ENCODE data around the gene SNTG2. TPM values are rescaled to one million over a fixed set of nuclear protein-coding genes. Genes with fewer than 3 reads are reported as not detected.

Gene SNTG2
- total and polyA plus RNA-seq, 2 experiments from 2014 or later = 0.66 to 1.0 TPM

DNA sequence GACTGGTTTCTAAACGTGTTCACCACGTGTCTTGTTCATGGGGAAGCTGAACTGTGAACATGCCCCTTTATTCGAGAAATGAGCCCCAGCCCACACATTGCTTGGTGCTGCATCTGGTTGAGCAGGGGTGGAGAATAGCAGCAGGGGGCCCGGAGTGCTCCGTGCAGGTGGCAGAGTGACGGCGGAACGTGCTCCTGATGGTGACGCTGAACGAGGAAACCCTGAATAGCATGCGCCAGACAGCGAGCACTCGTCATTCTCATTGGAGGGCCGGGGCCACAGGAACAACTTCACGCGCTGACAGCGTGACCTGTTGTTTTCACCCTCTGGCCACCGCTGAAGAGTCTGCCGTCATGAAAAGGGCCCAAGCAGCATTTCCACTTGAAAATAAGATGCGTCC is 336.8 kb downstream of the SNTG2 start:
- TF ChIP-seq, protein P1, sequence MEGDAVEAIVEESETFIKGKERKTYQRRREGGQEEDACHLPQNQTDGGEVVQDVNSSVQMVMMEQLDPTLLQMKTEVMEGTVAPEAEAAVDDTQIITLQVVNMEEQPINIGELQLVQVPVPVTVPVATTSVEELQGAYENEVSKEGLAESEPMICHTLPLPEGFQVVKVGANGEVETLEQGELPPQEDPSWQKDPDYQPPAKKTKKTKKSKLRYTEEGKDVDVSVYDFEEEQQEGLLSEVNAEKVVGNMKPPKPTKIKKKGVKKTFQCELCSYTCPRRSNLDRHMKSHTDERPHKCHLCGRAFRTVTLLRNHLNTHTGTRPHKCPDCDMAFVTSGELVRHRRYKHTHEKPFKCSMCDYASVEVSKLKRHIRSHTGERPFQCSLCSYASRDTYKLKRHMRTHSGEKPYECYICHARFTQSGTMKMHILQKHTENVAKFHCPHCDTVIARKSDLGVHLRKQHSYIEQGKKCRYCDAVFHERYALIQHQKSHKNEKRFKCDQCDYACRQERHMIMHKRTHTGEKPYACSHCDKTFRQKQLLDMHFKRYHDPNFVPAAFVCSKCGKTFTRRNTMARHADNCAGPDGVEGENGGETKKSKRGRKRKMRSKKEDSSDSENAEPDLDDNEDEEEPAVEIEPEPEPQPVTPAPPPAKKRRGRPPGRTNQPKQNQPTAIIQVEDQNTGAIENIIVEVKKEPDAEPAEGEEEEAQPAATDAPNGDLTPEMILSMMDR (IDR thresholded peaks at IDR 0.05; ENCODE audit: low read depth, low read length) = no peak
- H3K4me1 ChIP-seq (ENCODE audit: low read depth) = no peaks in the 10 kb centered on the region
- H3K36me3 ChIP-seq = no peaks in the 10 kb centered on the region
- no peaks in the 10 kb centered on the region for H3K27me3 ChIP-seq
- no peak overlapping the region for H3K27ac ChIP-seq
- H3K9me3 ChIP-seq (ENCODE audit: low read depth) = no peaks in the 10 kb centered on the region
- no peak overlapping the region for H3K4me3 ChIP-seq
- DNase-seq (ENCODE audit: low read depth in 1 of 2, low spot score in 1 of 2) = no peak

DNA sequence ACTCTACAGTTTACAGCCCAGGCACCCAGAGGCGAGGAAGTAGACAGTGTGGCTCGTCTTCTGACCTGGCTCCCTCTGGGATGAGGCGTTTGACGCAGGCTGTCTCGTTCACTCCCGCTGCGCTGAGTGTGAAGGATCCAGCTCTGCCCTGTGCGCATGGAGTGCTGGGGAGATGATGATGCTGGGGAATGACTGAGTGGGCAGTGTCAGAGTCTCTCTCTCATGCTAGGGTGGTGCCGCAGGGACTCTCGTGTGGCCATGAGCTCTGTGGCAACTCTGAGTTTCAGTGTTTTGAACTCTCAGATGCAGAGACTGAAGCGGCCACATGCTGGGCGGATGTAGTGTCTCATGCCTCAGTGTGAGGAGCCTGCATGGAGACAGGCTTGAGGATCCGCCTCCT is 344.3 kb downstream of the SNTG2 start:
- DNase-seq (ENCODE audit: low read depth in 1 of 2, low spot score in 1 of 2) = no peak
- Histone ChIP-seq H3K36me3 (no peaks in the 10 kb centered on the region), H3K27ac (no peak overlapping the region), H3K27me3 (no peaks in the 10 kb centered on the region), H3K9me3 (ENCODE audit: low read depth) (no peaks in the 10 kb centered on the region), H3K4me3 (no peak overlapping the region), H3K4me1 (ENCODE audit: low read depth) (no peaks in the 10 kb centered on the region)
- TF ChIP-seq, protein P1 (IDR thresholded peaks at IDR 0.05; ENCODE audit: low read depth, low read length) = no peak

DNA sequence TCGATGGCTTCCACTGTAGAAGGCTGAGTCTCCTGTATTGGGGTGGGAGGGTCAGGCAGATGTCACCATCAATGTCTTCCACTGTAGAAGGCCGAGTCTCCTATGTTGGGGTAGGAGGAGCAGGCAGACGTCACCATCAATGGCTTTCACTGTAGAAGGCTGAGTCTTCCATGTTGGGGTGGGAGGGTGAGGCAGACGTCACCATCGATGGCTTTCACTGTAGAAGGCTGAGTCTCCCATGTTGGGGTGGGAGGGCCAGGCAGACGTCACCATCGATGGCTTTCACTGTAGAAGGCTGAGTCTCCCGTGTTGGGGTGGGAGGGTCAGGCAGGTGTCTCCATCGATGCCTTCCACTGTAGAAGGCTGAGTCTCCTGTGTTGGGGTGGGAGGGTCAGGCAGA is 345.1 kb downstream of the SNTG2 start:
- no peak overlapping the region for H3K4me3 ChIP-seq
- H3K36me3 ChIP-seq = no peaks in the 10 kb centered on the region
- no peaks in the 10 kb centered on the region for H3K9me3 ChIP-seq (ENCODE audit: low read depth)

GRCh38 chr2:1297372-1298159 is 346.9 kb downstream of the SNTG2 start:
- Histone ChIP-seq H3K36me3 (no peaks in the 10 kb centered on the region), H3K27me3 (no peaks in the 10 kb centered on the region), H3K4me3 (no peak overlapping the region), H3K27ac (no peak overlapping the region), H3K4me1 (ENCODE audit: low read depth) (no peaks in the 10 kb centered on the region), H3K9me3 (ENCODE audit: low read depth) (no peaks in the 10 kb centered on the region)
- no peak for DNase-seq (ENCODE audit: low read depth in 1 of 2, low spot score in 1 of 2)
- TF ChIP-seq, protein P1 (IDR thresholded peaks at IDR 0.05; ENCODE audit: low read depth, low read length) = no peak

More for the DNA sequence above, 345.1 kb downstream of the SNTG2 start:
- DNase-seq (ENCODE audit: low read depth in 1 of 2, low spot score in 1 of 2) = no peak
- Histone ChIP-seq H3K27ac (no peak overlapping the region), H3K4me1 (ENCODE audit: low read depth) (no peaks in the 10 kb centered on the region), H3K27me3 (no peaks in the 10 kb centered on the region)
- TF ChIP-seq, protein P1 (IDR thresholded peaks at IDR 0.05; ENCODE audit: low read depth, low read length) = no peak

DNA sequence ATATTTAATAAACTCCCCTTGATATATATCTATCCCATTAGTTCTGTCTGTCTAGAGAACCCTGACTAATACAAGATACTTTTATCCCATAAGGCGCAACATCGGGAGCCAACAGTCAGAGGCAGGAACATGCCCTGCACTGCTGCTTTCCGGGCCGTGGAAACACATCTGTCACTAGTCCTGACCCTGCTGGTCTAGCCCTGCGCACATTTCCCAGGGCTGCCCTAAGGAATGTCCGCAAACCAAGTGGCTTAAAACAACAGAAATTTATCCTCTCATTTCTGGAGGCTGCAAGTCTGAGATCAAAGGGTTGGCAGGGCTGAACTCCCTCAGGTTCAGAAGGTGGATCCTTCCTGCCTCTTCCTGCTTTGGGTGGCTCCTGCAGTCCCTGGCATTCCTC is 348.4 kb downstream of the SNTG2 start:
- Histone ChIP-seq H3K4me3 (no peak overlapping the region), H3K36me3 (no peaks in the 10 kb centered on the region), H3K27me3 (no peaks in the 10 kb centered on the region), H3K9me3 (ENCODE audit: low read depth) (no peaks in the 10 kb centered on the region), H3K4me1 (ENCODE audit: low read depth) (no peaks in the 10 kb centered on the region), H3K27ac (no peak overlapping the region)
- no peak for DNase-seq (ENCODE audit: low read depth in 1 of 2, low spot score in 1 of 2)
- TF ChIP-seq, protein P1 (IDR thresholded peaks at IDR 0.05; ENCODE audit: low read depth, low read length) = no peak

All from cardiac muscle cell (in vitro differentiated cells and primary cell).